Measurements from ENCODE around the gene MLLT3. TPM values are rescaled to one million over a fixed set of nuclear protein-coding genes. Genes with fewer than 3 reads are reported as not detected.

The MLLT3 gene
- total RNA-seq, 3 donors from 2014 or later: 8.8 to 30.3 (median 22.6) TPM

DNA sequence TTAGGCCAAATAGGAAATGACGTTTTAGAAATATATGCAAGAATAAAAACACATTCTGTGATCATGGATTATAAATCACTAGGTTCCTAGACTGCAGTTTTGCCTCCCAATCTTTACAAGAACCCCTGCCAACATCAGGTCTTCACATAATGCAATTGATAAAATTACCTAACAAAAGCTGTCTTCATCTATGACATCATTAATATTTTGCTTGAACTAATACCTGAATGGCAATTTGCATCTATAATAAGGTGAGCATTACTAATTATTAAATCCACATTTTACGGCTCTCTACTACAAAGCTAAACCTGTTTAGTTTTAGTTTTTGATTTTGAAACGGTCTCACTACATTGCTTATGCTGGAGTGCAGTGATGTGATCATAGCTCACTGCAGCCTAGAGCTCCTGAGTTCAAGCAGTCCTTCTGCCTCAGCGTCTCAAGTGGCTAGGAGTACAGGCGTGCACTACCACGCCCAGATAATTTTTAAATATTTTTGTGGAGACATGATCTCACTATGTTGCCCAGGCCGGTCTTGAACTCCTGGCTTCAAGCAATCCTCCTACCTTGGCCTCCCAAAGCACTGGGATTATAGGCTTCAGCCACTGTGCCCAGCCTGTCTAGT is 218.0 kb downstream of the MLLT3 start:
- Histone ChIP-seq H3K9me3 (no peaks in the 10 kb centered on the region), H3K36me3 (no peaks in the 10 kb centered on the region), H3K4me1 (no peaks in the 10 kb centered on the region), H3K27me3 (no peaks in the 10 kb centered on the region), H3K27ac (no peak overlapping the region), H3K4me3 (no peak overlapping the region)
- intact Hi-C loops (cut with DNase I; ENCODE audit: low total_unique reads): no loop called here
- DNase-seq (ENCODE audit: low spot score in 2 of 2): no peak
- no peak for TF ChIP-seq CTCF (IDR thresholded peaks at IDR 0.05)
- TF ChIP-seq POLR2A (IDR thresholded peaks at IDR 0.05): no peak
- TF ChIP-seq POLR2AphosphoS5 (IDR thresholded peaks at IDR 0.05): no peak

DNA sequence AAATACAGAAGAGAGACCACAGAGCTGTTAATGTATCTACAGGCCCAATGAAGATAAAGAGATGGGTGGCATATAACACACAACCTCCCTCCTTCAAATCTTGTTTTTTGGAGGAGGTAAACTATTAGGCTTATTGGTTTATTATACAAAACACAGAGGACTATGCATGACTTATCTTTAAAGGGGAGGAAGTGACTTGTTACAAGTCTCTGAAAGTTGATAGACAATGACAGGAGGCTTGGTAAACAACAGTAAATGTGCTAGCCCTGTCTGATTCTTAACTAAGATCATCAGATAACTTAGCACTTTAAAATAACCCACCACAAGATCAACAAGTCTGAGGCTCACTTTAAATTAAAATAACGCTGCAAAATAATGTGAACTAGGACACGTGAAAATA is 219.0 kb downstream of the MLLT3 start:
- Histone ChIP-seq H3K4me1 (no peaks in the 10 kb centered on the region), H3K36me3 (no peaks in the 10 kb centered on the region), H3K27me3 (no peaks in the 10 kb centered on the region), H3K4me3 (no peak overlapping the region), H3K27ac (no peak overlapping the region), H3K9me3 (no peaks in the 10 kb centered on the region)
- TF ChIP-seq POLR2A (IDR thresholded peaks at IDR 0.05) (no peak), POLR2AphosphoS5 (IDR thresholded peaks at IDR 0.05) (no peak), CTCF (IDR thresholded peaks at IDR 0.05) (no peak)
- intact Hi-C loops (cut with DNase I; ENCODE audit: low total_unique reads): no loop called here
- DNase-seq (ENCODE audit: low spot score in 2 of 2): no peak

DNA sequence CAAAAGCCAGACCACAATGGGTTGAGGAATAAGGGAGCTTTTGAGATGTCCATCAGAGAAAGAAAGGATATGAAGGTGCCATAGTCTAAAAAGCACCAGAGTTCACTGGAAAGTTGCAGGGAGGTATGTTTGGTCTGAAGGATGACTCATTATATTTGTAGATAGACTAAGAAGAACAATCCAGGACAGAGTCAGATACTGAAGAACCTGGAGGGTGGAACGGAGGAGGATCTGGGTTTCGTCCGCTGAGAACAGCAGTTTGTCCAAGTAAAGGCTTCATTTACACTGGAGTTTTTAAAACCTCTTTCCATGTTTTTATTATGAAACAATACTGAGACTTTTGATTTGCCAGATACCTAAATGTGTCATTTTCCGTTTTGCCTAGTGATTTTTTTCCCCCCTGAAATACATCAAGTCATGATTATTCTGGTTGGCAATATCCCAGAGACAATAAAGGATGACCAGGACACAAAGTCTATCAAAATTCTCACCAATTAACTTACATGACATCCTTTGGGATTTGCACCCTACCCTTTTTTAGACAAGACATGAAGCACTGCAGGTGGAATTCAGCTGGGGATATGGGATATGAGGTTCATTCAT is 219.9 kb downstream of the MLLT3 start:
- DNase-seq (ENCODE audit: low spot score in 2 of 2): no peak
- H3K4me1 ChIP-seq: no peaks in the 10 kb centered on the region
- H3K36me3 ChIP-seq: no peaks in the 10 kb centered on the region
- no peak overlapping the region for H3K27ac ChIP-seq
- no peak overlapping the region for H3K4me3 ChIP-seq
- H3K27me3 ChIP-seq: no peaks in the 10 kb centered on the region
- intact Hi-C loops (cut with DNase I; ENCODE audit: low total_unique reads): no loop called here
- H3K9me3 ChIP-seq: no peaks in the 10 kb centered on the region
- TF ChIP-seq POLR2A (IDR thresholded peaks at IDR 0.05) (no peak), CTCF (IDR thresholded peaks at IDR 0.05) (no peak), POLR2AphosphoS5 (IDR thresholded peaks at IDR 0.05) (no peak)

DNA sequence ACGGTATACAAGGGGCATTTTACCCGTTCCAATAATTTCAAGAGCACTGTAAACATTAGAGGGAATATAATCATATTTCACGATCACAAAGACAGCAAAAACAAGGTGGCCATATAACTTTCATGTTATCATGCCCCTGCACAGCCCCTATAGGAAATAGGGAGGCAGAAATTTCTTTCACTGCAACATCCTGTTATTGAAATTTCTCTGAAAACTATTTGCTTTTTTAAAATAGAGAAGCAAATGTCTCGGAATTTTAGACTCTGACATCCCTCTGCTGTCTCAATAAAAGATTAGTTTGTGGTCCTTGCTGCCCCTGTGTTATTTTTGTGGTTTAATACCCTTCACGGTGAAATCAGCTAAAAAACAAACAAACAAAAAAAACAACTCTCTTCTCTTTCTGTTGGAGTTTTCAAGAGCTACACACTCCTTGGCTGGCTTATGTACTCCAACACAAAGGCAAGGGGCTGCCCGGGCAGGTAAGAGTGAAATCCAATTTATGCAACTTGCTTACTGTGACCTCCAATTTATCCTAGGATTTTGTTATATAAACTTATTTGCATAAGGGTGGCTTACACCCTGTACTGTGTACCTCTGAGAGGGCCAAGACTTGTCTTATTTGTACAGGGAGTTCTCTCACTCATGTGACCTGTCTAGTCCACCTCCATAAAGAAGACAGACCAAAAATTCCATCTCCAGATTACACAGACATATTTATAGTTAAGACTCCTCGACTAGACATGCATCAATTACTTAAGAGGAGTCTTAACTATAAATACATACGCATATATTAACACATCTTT is 223.6 kb downstream of the MLLT3 start:
- H3K4me3 ChIP-seq: no peak overlapping the region
- no peaks in the 10 kb centered on the region for H3K9me3 ChIP-seq
- H3K36me3 ChIP-seq: no peaks in the 10 kb centered on the region
- no peak overlapping the region for H3K27ac ChIP-seq
- intact Hi-C loops (cut with DNase I; ENCODE audit: low total_unique reads): no loop called here
- DNase-seq (ENCODE audit: low spot score in 2 of 2): no peak
- TF ChIP-seq CTCF (IDR thresholded peaks at IDR 0.05): no peak
- no peak for TF ChIP-seq POLR2AphosphoS5 (IDR thresholded peaks at IDR 0.05)
- no peak for TF ChIP-seq POLR2A (IDR thresholded peaks at IDR 0.05)
- H3K4me1 ChIP-seq: no peaks in the 10 kb centered on the region
- no peaks in the 10 kb centered on the region for H3K27me3 ChIP-seq

- H3K9me3 ChIP-seq: no peaks in the 10 kb centered on the region
- no peaks in the 10 kb centered on the region for H3K4me1 ChIP-seq
- intact Hi-C loops (cut with DNase I; ENCODE audit: low total_unique reads): no loop called here
- H3K4me3 ChIP-seq: no peak overlapping the region
- no peak for TF ChIP-seq POLR2A (IDR thresholded peaks at IDR 0.05)
- no peak for TF ChIP-seq POLR2AphosphoS5 (IDR thresholded peaks at IDR 0.05)
- TF ChIP-seq CTCF (IDR thresholded peaks at IDR 0.05): no peak
- DNase-seq (ENCODE audit: low spot score in 2 of 2): no peak
- H3K27ac ChIP-seq: no peak overlapping the region
- no peaks in the 10 kb centered on the region for H3K27me3 ChIP-seq
- no peaks in the 10 kb centered on the region for H3K36me3 ChIP-seq
Measured at GRCh38 chr9:20397348-20397747, 225.0 kb downstream of the MLLT3 start.
